A549 treated with Mapracorat at 1 μM for 4 hours (cell line): Measurements from ENCODE around the gene TAP1. TPM values are rescaled to one million over a fixed set of nuclear protein-coding genes. Genes with fewer than 3 reads are reported as not detected.

Experiments
- total RNA-seq: library from RNA; stranded (reverse); fragments of 200-300 nt; extraction: Qiagen RNA extraction; gene quantifications from 5 replicates; pipeline ENCODE4 v1.2.3, GENCODE V29; 2022

The TAP1 gene
- total RNA-seq = 33.5 to 40.6 TPM (median 35.1 TPM) in 5 replicates

GRCh38 chr6:32853541-32854375, at the start of gene TAP1, which contains the start of gene PSMB9:
Gene TAP1 (minus strand): TSS chr6:32853704. CDS start chr6:32853636, 68 bp downstream.
Gene PSMB9 (plus strand): TSS chr6:32854192. CDS start chr6:32854230, 38 bp downstream.

GRCh38 chr6:32843979-32844838, 9.3 kb downstream of the TAP1 start, which contains the start of gene PSMB8:
Gene PSMB8 (minus strand): TSS chr6:32844047. CDS start chr6:32843996, 51 bp downstream.

GRCh38 chr6:32838114-32838958, 15.2 kb downstream of the TAP1 start, which contains the start of gene TAP2:
Gene TAP2 (minus strand): TSS chr6:32838739. CDS start chr6:32838233, 506 bp downstream.

GRCh38 chr6:32816746-32817204, 36.7 kb downstream of the TAP1 start, which contains the start of gene HLA-DOB:
Gene HLA-DOB (minus strand): TSS chr6:32817002. CDS start chr6:32816951, 51 bp downstream.

Other genes with a start within 250 kb of the TAP1 start
- not detected in 5 replicates for gene HLA-DQA1, start 216.3 kb downstream of the TAP1 start, total RNA-seq
- not detected in 5 replicates for gene HLA-DQB1, start 187.0 kb downstream of the TAP1 start, total RNA-seq
- not detected in 5 replicates for gene HLA-DQA2, start 112.3 kb downstream of the TAP1 start, total RNA-seq
- not detected in 5 replicates for gene HLA-DQB2, start 90.2 kb downstream of the TAP1 start, total RNA-seq
- gene HLA-DOB, start 36.7 kb downstream of the TAP1 start, total RNA-seq = 0.11 to 0.20 TPM in 2 of 5 replicates, not detected in the others
- 13.3 to 25.1 TPM (median 16.8 TPM) in 5 replicates for gene TAP2, start 15.0 kb downstream of the TAP1 start, total RNA-seq
- gene PSMB8, start 9.7 kb downstream of the TAP1 start, total RNA-seq = 17.9 to 21.8 TPM (median 20.1 TPM) in 5 replicates
- gene PSMB9, start 488 bp upstream of the TAP1 start, total RNA-seq = 15.9 to 24.5 TPM (median 18.6 TPM) in 5 replicates
- gene HLA-DMB, start 87.3 kb upstream of the TAP1 start, total RNA-seq = 1.3 to 2.2 TPM (median 1.9 TPM) in 5 replicates
- 2.4 to 3.3 TPM (median 2.6 TPM) in 5 replicates for gene HLA-DMA, start 99.4 kb upstream of the TAP1 start, total RNA-seq
- 112 to 140 TPM (median 119 TPM) in 5 replicates for gene BRD2, start 114.9 kb upstream of the TAP1 start, total RNA-seq
- gene HLA-DOA, start 155.9 kb upstream of the TAP1 start, total RNA-seq = not detected in 5 replicates
- gene HLA-DPA1, start 219.9 kb upstream of the TAP1 start, total RNA-seq = not detected in 5 replicates
- gene HLA-DPB1, start 222.3 kb upstream of the TAP1 start, total RNA-seq = not detected in 5 replicates